ENCODE data around the gene CFDP1.

- TF ChIP-seq CTCF (IDR thresholded peaks at IDR 0.05; ENCODE audit: low read length) (no peak), EZH2 (IDR thresholded peaks at IDR 0.05; ENCODE audit: borderline replicate concordance, low read length) (no peak)
These were observed 10.0 kb upstream of the CFDP1 start for GRCh38 chr16:75443298-75443697.

Data from OCI-LY1 (cell line).